ENCODE measurements around the gene C11orf87.

DNA sequence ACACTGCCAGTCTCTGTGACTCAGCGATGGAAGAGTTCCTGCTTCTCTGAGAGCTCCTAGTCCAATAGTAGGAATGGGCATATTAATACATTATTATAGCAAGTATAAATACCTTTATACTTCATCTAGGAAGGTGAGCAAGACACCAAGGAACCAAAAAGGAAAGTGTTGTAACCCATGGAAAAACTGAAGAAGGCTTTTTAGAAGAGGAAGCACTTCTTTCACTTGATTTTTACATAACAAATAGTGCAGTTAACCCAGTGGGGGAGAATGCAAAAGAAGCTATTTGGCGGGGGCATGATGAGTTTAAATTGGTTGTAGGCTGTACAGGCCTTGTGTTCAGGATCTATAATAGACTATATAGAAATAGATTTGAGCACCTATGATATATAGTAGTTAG lies 31.2 kb upstream of the C11orf87 start:
- no peak for TF ChIP-seq POLR2AphosphoS5 (IDR thresholded peaks at IDR 0.05; ENCODE audit: low read depth, low read length)
- no peak for TF ChIP-seq EZH2 (IDR thresholded peaks at IDR 0.05; ENCODE audit: low read depth, low read length, severe bottlenecking)

All from H1 (cell line).